NCI-H226 (cell line): ENCODE measurements around the gene ZMYM2.

Source experiments
- DNase-seq: peaks from one replicate; pipeline ENCODE4 v3.0.0-alpha.2; 2015

The ZMYM2 gene

GRCh38 chr13:20140487-20140886 is 182.0 kb downstream of the ZMYM2 start:
- no peak for DNase-seq
